Measurements from ENCODE around the gene TUBB.
A peak's percentile ranks its signal among the peaks of the same experiment; 100 is the strongest.
"Not testable (repeated sequence)": the region's sequence is repeated elsewhere in the genome, so short reads cannot be mapped to it uniquely, and the experiment has no call there.

TUBB gene

DNA sequence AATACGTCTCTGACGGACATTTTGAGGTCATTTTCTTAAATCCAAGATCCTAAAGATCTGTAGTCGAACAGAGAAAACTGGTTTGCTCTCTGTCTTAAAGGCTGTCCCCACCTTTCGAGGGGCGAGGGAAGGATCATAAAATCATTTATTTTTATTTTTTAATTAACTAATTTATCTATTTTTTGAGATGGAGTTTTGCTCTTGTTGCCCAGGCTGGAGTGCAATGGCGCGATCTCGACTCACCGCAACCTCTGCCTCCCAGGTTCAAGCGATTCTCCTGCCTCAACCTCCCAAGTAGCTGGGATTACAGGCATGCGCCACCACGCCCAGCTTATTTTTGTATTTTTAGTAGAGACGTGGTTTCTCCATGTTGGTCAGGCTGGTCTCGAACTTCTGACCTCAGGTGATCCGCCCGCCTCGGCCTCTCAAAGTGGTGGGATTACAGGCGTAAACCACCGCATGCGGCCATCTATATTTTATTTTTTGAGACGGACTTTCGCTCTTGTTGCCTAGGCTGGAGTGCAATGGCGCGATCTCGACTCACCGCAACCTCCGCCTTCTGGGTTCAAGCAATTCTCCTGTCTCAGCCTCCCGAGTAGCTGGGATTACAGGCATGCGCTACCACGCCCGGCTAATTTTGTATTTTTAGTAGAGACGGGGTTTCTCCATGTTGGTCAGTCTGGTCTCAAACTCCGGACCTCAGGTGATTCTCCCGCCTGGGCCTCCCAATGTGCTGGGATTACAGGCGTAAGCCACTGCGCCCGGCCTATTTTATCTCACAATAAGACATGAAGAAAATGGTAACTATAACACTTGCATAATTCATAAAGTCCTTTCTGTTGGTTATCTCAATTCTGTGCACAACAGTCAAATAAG lies 2.1 kb upstream of the TUBB start:
- DNase-seq (ENCODE audit: low spot score) = not testable (repeated sequence)

DNA sequence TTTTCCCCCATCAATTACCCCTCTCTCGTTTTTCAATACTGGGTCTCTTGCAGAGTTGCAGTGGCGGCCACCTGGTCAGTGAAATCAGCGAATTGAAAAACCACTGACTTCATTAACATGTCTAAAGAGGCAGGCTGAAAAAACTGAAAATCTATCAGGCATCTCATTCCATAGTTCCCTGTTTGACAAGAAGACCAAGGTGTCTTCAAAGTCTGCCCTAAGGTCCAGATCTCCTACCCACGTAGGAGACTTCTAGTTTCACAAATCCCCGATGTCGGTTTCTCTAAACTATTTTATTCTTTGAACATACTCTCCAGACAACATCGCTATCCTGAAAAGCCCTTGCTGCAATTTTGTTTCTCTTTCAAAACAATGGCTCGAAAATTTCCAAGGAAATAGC lies 796 bp upstream of the TUBB start:
- no peak for DNase-seq (ENCODE audit: low spot score)

DNA sequence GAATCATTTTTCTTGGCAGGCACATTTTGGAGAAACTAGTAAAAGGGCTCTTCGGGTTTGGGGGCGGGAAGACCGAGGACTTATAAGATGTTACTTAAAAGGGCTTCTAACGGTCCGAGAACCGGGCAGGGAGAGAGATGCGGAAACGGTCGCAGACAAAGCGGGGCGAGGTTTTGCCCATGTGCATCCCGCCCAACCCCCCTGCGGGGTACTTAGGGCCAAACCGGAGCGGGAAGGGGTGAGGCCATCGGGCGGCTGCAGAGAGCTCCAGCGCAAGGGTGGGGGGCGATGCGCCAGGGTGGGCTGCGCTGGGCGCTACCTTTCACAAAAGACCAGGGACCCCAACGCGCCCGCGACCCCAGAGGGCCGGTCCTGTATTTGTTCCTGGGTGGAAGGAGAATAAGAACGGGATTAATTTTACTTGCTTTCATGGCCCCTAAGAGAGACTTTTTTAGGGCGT lies 616 bp downstream of the TUBB start:
- DNase-seq (ENCODE audit: low spot score) = peak; percentile 81

GRCh38 chr6:30721198-30722024 lies 1.3 kb downstream of the TUBB start:
- DNase-seq (ENCODE audit: low spot score) = peak; percentile 95

DNA sequence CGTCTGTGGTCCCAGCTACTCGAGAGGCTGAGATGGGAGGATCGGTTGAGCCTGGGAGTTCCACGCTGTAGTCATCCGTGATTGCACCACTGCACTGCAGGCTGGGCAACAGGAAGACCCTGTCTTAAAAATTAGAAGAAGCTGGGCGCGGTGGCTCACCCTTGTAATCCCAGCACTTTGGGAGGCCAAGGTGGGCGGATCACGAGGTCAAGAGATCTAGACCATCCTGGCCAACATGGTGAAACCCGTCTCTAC lies 1.8 kb downstream of the TUBB start:
- DNase-seq (ENCODE audit: low spot score) = not testable (repeated sequence)

- peak; percentile 86 for DNase-seq (ENCODE audit: low spot score)
These were observed 2.3 kb downstream of the TUBB start for GRCh38 chr6:30722280-30723112.

DNA sequence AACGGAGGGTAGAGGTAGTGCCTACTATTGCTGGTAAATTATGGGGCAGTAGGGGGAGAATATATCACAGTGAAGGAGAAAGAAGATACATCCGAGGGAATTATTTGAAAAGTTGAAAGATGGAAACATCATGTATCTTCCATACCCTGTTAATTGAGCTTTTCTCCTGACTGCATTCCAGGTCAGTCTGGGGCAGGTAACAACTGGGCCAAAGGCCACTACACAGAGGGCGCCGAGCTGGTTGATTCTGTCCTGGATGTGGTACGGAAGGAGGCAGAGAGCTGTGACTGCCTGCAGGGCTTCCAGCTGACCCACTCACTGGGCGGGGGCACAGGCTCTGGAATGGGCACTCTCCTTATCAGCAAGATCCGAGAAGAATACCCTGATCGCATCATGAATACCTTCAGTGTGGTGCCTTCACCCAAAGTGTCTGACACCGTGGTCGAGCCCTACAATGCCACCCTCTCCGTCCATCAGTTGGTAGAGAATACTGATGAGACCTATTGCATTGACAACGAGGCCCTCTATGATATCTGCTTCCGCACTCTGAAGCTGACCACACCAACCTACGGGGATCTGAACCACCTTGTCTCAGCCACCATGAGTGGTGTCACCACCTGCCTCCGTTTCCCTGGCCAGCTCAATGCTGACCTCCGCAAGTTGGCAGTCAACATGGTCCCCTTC lies 3.1 kb downstream of the TUBB start:
- not testable (repeated sequence) for DNase-seq (ENCODE audit: low spot score)

- DNase-seq (ENCODE audit: low spot score) = not testable (repeated sequence)
These were observed 3.9 kb downstream of the TUBB start for GRCh38 chr6:30723843-30724741.

DNA sequence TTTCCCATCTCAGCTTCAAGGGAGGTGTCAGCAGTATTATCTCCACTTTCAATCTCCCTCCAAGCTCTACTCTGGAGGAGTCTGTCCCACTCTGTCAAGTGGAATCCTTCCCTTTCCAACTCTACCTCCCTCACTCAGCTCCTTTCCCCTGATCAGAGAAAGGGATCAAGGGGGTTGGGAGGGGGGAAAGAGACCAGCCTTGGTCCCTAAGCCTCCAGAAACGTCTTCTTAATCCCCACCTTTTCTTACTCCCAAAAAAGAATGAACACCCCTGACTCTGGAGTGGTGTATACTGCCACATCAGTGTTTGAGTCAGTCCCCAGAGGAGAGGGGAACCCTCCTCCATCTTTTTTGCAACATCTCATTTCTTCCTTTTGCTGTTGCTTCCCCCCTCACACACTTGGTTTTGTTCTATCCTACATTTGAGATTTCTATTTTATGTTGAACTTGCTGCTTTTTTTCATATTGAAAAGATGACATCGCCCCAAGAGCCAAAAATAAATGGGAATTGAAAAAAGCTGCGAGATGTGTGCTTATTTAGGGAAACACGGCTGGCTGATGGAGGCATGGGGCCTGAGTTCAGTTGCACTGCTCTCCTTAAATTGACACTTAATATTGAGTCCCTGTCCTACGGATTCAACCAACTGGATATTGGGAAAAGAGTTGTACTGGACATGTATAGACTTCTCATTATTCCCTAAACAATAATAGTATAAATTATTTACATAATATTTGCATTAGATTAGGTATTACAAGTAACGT lies 4.9 kb downstream of the TUBB start:
- DNase-seq (ENCODE audit: low spot score) = no peak

DNA sequence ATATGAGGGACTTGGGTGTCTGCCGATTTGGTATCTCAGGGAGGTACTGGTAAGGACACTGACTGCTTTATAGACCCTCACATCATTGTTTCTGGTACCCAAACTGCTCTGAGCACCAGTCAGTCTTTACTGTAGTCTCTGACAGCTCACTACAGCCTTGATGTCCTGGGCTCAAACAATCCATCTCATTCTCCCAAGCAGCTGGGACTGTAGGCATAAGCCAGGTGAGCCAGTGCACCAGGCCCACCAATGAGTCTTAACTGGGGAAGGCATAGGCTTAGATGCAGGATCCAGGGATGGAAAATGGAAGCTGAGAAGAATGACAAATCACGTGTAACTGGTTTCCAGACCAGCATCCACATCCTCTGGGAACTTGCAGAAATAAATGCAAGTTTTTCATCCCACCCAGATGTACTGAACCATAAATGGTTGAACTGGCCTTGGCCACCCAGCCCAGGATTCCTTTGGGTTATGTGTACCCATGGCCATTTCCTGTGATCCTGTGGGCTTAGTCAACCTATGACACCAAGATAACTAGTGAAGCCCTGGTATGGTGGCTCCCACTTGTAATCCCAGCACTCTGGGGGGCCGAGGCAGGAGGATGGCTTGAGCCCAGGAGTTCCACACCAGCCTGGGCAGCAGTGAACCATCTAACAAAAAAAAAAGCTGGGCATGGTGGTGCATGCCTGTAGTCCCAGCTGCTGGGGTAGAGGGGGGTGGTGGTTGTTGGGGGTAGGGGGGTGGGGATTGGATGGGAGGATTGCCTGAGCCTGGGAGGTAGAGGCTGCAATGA lies 5.8 kb downstream of the TUBB start:
- DNase-seq (ENCODE audit: low spot score) = no peak

- no peak for DNase-seq (ENCODE audit: low spot score)
These were observed 6.6 kb downstream of the TUBB start for GRCh38 chr6:30726506-30727413.

- no peak for DNase-seq (ENCODE audit: low spot score)
These were observed 7.9 kb downstream of the TUBB start for GRCh38 chr6:30727920-30728553.

GRCh38 chr6:30730601-30731435 lies 10.7 kb downstream of the TUBB start:
- DNase-seq (ENCODE audit: low spot score) = peak; percentile 78

DNA sequence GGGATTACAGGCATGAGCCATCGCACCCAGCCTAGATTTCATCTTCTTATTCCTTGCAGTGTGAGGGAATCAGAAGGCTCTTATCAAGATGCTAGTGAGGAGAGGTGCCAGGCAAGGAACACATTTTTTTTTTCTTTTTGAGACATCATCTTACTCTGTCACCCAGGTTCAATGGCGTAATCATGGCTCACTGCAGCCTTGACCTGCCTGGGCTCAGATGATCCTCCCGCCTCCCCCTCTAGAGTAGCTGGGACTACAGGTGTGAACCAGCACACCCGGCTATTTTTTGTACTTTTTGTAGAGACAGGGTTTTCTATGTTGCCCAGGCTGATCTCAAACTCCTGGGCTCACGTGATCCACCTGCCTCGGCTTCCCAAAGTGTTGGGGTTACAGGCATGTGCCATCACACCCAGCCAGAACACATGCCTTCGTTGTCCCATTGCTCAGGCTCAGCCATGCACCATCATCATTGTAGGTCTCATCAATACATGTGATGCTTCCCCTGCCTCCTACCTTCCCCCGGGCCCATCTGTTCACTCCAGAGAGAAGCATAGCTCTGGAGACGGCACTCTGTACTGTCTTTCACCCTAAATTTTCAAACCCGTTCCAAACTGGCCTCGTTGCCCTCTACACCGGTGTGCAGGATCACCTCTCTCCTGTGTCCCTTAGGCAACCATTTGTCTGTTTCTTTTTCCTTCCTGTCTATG lies 12.2 kb downstream of the TUBB start:
- DNase-seq (ENCODE audit: low spot score) = no peak

DNA sequence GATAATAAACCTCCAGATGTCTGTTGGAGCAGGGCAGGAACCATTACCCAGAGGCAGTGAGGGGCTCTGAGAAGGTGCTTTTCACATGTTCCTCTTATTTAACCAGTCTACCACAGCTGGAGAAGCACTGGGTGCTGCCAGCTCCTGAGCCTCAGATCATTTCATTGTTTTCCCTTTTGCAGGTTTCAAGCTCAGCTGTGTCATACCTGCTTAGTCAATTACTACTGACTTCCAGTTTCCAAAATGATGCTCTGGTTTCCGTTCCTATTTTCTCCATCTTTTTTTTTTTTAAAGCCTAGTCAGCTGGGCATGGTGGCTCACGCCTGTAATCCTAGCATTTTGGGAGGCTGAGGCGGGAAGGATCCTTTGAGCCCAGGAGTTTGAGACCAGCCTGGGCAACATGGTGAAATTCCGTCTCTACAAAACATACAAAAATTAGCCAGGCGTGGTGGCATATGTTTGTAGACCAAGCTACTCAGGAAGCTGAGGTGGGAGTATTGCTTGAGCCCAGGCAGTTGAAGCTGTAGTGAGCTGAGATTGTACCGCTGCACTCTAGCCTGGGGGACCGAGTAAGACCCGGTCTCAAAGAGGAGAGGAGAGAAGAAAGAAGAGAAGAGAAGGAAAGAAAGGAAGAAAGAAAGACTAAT lies 15.6 kb downstream of the TUBB start:
- no peak for DNase-seq (ENCODE audit: low spot score)

All from ecto neural progenitor cell (in vitro differentiated cells).